GM12891 (cell line): ENCODE results near the gene NXN.

Source experiments
- DNase-seq: peaks from one replicate; pipeline ENCODE4 v3.0.0; 2011; ENCODE audit warnings: low spot score; ENCODE audit not compliant: insufficient read length
- FAIRE-seq: peaks from 2 replicates; lab custom pipeline; 2011; peaks lifted over from hg19 to GRCh38; lab: Jason Lieb, UNC
- PAX5 ChIP-seq: IDR thresholded peaks from 2 replicates; pipeline ENCODE4 v1.6.1; 2011; ENCODE audit warnings: low read length, moderate library complexity, mild to moderate bottlenecking; ENCODE audit not compliant: insufficient read depth, severe bottlenecking
- POLR2A ChIP-seq: IDR thresholded peaks from 2 replicates; pipeline ENCODE4 v1.6.1; 2011; ENCODE audit warnings: low read depth, low read length, control low read depth
- POLR2AphosphoS5 ChIP-seq: IDR thresholded peaks from 2 replicates; pipeline ENCODE4 v1.6.1; 2011; ENCODE audit warnings: low read depth, low read length, control low read depth
- POU2F2 ChIP-seq: IDR thresholded peaks from 2 replicates; pipeline ENCODE4 v1.6.1; 2011; ENCODE audit warnings: low read depth, mild to moderate bottlenecking, control low read depth, low read length, moderate library complexity
- SPI1 ChIP-seq: IDR thresholded peaks from 2 replicates; pipeline ENCODE4 v1.6.1; 2011; ENCODE audit warnings: low read depth, low read length, control low read depth
- TAF1 ChIP-seq: IDR thresholded peaks from 2 replicates; pipeline ENCODE4 v1.6.1; 2011; ENCODE audit warnings: low read depth, low read length, control low read depth

The NXN gene

DNA sequence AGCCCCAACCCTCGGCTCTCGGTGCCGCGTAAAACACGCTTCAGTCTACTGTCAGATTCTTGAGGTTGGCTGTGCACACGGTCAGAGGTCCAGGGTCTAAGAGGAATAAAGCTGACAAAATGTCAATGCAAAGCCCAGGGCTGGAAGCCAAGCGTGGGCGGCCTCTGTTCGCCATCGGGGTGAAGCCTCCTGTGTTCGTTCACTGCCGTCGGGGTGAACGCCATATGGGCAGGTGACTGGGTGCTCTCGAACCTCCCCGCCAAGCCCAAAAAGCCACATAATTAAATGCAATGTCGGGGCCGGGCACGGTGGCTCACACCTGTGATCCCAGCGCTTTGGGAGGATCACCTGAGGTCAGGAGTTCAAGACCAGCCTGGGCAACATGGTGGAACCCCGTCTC is 152.8 kb downstream of the NXN start:
- FAIRE-seq, result no peak
- no peak for TF ChIP-seq POU2F2
- TF ChIP-seq POLR2AphosphoS5, result no peak
- TF ChIP-seq TAF1, result no peak
- TF ChIP-seq PAX5, result no peak
- no peak for DNase-seq

DNA sequence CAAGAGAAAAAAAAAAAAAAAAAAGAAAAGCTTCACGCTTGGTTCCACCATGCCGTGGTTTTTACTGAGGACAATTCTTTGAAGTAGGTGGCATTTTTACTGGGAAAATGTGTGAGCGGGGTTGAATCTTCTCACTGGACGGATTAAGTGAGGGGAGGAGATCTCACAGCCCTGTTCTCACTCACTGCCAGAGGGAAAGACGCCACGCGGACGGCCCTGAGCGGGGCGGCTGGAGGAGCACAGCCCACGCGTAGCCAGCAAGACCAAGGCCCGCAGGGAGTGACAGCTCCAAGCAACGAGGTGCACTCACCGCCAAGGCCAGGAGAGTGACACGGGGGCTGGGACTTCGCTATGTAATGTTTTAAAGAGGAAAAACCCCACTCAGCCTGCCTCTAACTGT is 154.4 kb downstream of the NXN start:
- FAIRE-seq (no peak), DNase-seq (no peak)
- no peak for TF ChIP-seq POLR2AphosphoS5
- no peak for TF ChIP-seq POU2F2
- TF ChIP-seq TAF1, result no peak

DNA sequence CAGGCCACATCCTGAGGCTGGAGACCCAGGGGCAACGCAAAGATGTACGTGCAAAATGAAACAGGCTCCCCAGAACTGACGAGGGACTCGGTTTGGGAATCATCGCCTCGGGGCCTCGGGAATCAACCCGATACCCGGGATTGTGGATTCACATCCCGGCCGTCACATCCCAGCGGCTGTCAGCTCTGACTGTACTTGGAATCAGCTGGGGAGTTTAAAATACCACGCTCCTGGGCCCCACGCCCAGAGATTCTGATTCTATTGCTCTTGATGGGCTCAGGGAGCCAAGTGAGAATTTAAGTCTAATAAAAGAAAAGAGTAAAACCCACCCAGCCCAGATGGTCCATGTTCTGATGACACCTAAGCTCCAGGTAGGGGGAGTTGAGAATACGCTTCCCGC is 155.2 kb downstream of the NXN start:
- FAIRE-seq (no peak), DNase-seq (no peak)
- TF ChIP-seq TAF1 (no peak), SPI1 (no peak), PAX5 (no peak)

DNA sequence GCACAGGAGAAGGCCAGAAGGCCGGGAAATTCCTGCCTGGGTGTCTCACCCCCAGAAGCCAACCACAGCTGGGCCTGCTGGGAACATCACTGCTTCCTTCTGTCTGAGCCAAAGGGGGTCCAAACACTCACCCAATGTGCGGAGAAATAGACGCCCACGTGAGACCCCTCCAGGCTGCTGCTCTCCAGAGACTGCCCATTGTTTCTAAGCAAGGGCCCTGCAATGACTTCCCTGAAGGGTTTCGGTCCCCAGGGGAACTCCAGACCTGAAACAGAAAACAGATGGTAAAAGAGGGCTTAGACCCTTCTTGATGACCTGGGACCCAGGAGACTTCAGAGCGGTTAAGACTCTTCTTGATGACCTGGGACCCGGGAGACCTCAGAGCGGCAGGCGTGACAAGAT is 156.1 kb downstream of the NXN start:
- DNase-seq, result no peak
- no peak for FAIRE-seq
- TF ChIP-seq SPI1 (no peak), TAF1 (no peak), POLR2A (no peak), POU2F2 (no peak), POLR2AphosphoS5 (no peak), PAX5 (no peak)

DNA sequence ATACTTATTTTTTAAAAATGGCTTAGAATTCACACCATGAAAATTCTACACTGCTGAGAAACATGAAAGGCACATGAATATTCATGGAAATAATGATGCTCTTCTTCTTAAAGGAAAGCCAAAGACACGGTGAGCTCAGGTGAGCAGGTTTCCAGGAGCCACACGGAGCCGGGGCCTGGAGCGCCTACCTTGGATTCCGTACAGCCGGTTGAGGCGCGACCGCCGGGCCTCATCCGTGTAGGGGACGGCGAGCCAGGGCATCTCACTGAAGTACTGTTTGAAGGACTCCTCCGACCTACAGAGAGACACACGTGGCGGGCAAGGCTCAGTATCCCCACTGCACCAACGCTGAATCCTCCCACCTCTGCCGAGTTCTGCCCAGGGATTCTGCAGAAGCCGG is 160.3 kb downstream of the NXN start:
- FAIRE-seq (no peak), DNase-seq (no peak)
- no peak for TF ChIP-seq SPI1

DNA sequence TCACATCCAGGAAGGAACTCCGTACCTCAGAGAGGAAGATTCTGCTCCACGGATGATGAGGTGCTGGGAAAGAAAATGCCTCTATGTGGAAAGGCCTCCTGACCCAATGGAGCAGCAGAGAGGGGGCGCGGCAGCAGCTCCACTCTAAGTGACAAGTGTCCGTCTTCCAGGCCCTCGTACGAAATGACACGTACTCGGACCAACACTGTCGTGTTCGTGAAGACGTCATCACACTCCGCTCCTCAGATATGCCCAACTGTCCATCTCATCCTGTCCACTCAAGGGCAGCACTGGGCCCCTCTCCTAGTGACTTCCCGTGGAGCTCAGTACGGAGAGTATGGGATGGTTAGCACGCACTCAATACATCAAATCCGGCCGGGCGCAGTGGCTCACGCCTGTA is 165.2 kb downstream of the NXN start:
- no peak for FAIRE-seq
- no peak for DNase-seq
- TF ChIP-seq TAF1, result no peak
- TF ChIP-seq SPI1, result no peak
- TF ChIP-seq POLR2AphosphoS5, result no peak
- TF ChIP-seq POLR2A, result no peak
- TF ChIP-seq POU2F2, result no peak
- no peak for TF ChIP-seq PAX5

DNA sequence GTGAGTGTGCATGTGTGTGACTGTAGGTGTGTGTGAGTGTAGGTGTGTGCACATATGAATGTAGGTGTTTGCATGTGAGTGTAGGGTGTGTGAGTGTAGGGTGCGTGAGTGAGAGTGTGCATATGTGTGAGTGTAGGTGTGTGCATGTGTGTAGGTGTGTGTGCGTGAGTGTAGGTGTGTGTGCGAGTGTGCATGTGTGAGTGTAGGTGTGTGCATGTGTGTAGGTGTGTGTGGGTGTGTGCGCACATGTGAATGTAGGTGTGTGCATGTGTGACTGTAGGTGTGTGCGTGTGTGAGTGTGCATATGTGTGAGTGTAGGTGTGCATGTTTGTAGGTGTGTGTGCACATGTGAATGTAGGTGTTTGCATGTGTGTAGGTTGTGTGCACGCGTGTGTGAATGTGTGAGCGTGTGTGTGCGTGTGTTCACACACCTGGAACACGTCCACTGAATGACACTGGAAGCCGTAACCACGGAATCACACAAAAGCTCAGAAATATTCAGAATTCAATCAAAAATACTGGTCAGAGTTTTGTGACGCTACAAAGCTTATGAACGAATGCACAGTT is 166.9 kb downstream of the NXN start:
- no peak for DNase-seq
- FAIRE-seq, result peak; percentile 67
- TF ChIP-seq POU2F2 (peak; percentile 53; the same call in 1 of the 2 replicates), PAX5 (no peak)

DNA sequence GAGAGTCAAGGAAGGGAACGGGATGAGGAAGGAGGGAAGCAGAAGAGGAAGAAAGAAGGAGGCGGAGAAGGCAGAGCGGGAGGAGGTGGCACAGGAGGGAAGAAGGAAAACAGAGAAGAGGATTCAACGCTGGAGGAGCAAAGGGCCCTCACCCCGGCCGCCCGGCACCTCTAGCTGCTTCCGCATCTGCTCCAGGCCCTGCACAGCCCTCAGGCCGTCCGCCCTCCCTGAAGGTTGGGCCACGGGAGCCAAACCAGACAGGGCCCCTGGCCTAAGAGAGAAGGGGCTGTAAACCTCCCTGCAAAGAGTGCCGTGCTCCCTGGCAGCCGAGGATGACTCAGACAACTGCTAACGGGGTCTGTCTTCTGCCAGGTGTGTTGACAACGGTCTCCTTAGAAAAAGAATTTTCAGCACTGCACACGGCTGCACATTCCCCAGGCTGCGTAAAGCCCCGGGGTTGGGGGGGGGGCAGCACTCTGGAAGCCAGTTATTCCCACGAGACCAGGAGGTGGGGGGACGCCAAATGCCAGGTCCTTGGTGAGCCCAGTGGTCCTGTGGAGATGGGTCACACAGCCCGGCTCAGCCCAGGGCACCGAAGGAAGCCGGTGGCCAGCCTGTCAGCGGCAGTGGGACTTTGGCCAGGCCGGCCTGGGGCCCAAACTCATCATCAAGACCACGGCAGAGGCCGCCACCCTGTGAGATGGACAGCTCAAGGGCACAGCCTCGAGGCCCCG is 168.4 kb downstream of the NXN start:
- no peak for TF ChIP-seq POU2F2
- no peak for TF ChIP-seq TAF1
- TF ChIP-seq PAX5, result no peak
- TF ChIP-seq POLR2AphosphoS5, result no peak
- no peak for TF ChIP-seq SPI1
- TF ChIP-seq POLR2A, result no peak
- no peak for DNase-seq
- FAIRE-seq, result no peak

DNA sequence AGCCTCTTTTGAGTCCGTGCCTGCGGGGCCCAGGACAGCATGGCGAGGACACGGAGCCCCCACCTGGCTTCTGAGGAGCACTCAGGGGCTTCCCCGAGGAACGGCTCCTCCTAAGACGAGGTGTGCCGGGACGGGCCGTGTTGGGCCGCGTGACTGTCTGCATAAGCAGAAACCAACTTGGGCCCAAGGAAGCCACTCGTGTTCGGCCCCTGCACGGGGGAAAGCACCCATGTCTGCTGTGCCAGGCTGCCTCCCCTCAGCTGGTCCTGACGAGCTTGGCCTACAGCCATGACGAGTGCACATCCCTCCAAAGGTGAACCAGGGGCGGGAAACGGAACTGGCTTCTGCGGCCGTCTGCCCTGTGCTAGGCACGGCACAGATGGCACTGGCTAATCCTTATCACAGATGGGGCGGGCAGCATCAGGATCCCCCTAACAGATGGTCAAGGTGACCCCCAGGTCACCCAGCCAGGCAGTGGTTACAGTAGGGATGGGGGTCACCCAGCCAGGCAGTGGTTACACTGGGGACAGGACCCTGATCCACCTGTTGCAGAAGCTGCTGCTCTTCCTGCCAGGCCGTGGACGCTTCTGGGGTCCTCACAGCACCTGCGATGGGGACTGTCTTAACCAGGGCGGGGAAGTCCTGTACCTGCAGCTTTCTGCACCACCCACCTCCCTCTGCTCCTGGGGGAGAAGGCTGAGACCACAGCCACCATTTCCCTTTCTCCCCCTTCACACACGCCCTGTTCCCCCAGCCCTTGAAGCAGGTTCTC is 171.9 kb downstream of the NXN start:
- FAIRE-seq, result no peak
- no peak for TF ChIP-seq POU2F2
- no peak for TF ChIP-seq PAX5
- TF ChIP-seq POLR2A, result no peak
- TF ChIP-seq TAF1, result no peak
- no peak for DNase-seq

DNA sequence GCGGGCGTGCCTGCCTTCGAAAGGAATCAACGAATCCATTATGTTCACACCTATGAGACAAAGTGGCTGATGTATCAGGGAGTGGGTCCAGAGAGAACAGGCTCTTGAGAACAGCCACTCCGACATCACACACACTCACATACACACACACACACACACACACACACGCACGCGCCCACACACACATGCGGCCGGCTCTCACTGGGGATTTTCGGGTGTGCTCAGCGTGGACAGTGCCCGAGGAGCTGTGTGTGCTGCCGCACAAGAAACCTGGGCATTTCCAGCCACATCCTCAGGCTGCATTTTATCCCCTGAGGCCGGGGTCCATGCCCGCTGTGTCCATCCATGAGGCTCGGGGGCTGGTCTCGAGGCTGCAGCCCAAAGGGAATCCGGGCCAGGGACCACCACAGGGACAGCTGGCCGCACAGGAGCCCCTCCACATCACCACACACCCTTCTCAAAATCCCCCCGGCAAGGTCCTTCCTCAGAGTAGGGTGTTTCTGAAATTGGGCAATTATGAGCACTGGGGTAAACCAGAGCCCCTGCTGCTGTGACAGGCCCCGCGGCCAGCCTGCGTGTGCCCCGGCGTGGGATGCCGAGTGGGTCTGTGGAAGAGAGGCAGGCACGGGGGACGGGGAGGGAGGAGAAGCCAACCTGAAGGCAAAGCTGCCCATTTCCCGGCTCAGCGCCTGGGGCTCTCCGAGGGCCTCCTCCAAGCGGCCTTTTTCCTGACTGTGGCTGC is 172.6 kb downstream of the NXN start:
- TF ChIP-seq TAF1, result no peak
- FAIRE-seq, result no peak
- DNase-seq, result no peak
